B cell (primary cell): ENCODE results near the gene PIK3R2. TPM values are rescaled to one million over a fixed set of nuclear protein-coding genes. Genes with fewer than 3 reads are reported as not detected.

Source experiments
- ATAC-seq: fragments of 200-7000 bp; cut with Tn5 transposase; one replicate; pipeline ENCODE4 v1.10.0; 2021; ENCODE audit warnings: low read depth, mild to moderate bottlenecking, moderate number of reproducible peaks, moderate library complexity
- CTCF ChIA-PET: fragments of 350-600 bp; sonication (Branson Sonifier 250); formaldehyde crosslinking; loops from one replicate; lab custom pipeline; 2021; ENCODE audit warnings: antibody characterized with exemption, inconsistent platforms; lab: Charles Lee
- POLR2A ChIA-PET: fragments of 350-600 bp; sonication (Branson Sonifier 250); formaldehyde crosslinking; loops from one replicate; lab custom pipeline; 2021; ENCODE audit warnings: antibody characterized with exemption; lab: Charles Lee
- DNase-seq: peaks from one replicate; pipeline ENCODE4 v3.0.0; 2013
- H2AFZ ChIP-seq: 2 replicates; pipeline ENCODE4 v1.6.1; 2012; ENCODE audit warnings: mild to moderate bottlenecking, low read depth, low read length; ENCODE audit not compliant: insufficient read depth, poor library complexity, severe bottlenecking
- H3K27ac ChIP-seq, 2 donors: 1 replicate in 1 of 2; 2 replicates in 1 of 2; pipeline ENCODE4 v1.5.1; 2012 to 2013; ENCODE audit warnings: low read length in 2 of 2, mild to moderate bottlenecking in 2 of 2, moderate library complexity in 1 of 2
- H3K27me3 ChIP-seq, 4 experiments: fragments of 200-600 bp in 1 of 4; sonication (generic) in 1 of 4; replicated peaks in 1 of 4; 1 replicate in 2 of 4; 2 replicates in 2 of 4; pipeline versions ENCODE4 v1.6.1 to v1.7.0; 2013 to 2016; ENCODE audit warnings: low read length in 3 of 4, mild to moderate bottlenecking in 2 of 4, mixed read lengths in 1 of 4, moderate library complexity in 1 of 4; ENCODE audit not compliant: insufficient read depth in 4 of 4, control insufficient read depth in 3 of 4; ENCODE audit errors: control extremely low read depth in 1 of 4
- H3K36me3 ChIP-seq, 2 experiments: replicated peaks in 1 of 2; 1 replicate in 1 of 2; 2 replicates in 1 of 2; pipeline versions ENCODE4 v1.6.1 to v1.7.1; 2013; ENCODE audit warnings: low read length in 1 of 2; ENCODE audit not compliant: insufficient read depth in 2 of 2, control insufficient read depth in 1 of 2; ENCODE audit errors: control extremely low read depth in 1 of 2, extremely low read depth in 1 of 2
- H3K4me1 ChIP-seq, 2 donors: fragments of 200-600 bp in 1 of 2; sonication (generic) in 1 of 2; 1 replicate in 1 of 2; 2 replicates in 1 of 2; pipeline versions ENCODE4 v1.5.1 to v1.6.1; 2013 to 2017; ENCODE audit warnings: low read length in 2 of 2; ENCODE audit not compliant: control insufficient read depth in 2 of 2, insufficient read depth in 2 of 2
- H3K4me2 ChIP-seq: replicated peaks from 2 replicates; pipeline ENCODE3; 2012; ENCODE audit warnings: mild to moderate bottlenecking, low read depth, low read length; ENCODE audit not compliant: poor library complexity, severe bottlenecking
- H3K4me3 ChIP-seq, 5 experiments: fragments of 200-600 bp in 1 of 5; sonication (generic) in 1 of 5; 1 replicate in 3 of 5; 2 replicates in 2 of 5; pipeline versions ENCODE4 v1.5.1 to v1.7.0; 2011 to 2016; ENCODE audit warnings: low read length in 4 of 5, mild to moderate bottlenecking in 4 of 5, low read depth in 2 of 5, control low read depth in 1 of 5, moderate library complexity in 1 of 5; ENCODE audit not compliant: insufficient read depth in 1 of 5; ENCODE audit errors: control extremely low read depth in 1 of 5, extremely low read depth in 1 of 5
- H3K79me2 ChIP-seq: fragments of 200-600 bp; sonication (generic); one replicate; pipeline ENCODE4 v1.6.0; 2016; ENCODE audit warnings: low read length; ENCODE audit not compliant: control insufficient read depth, insufficient read depth
- H3K9ac ChIP-seq: fragments of 200-600 bp; sonication (generic); 2 replicates; pipeline ENCODE4 v1.6.1; 2017; ENCODE audit warnings: mild to moderate bottlenecking, low read length, moderate library complexity
- H3K9me3 ChIP-seq, 3 donors: one replicate each; pipeline versions ENCODE4 v1.6.1 to v1.7.1; 2013; ENCODE audit warnings: low read length in 2 of 3; ENCODE audit not compliant: control insufficient read depth in 2 of 3, insufficient read depth in 1 of 3; ENCODE audit errors: control extremely low read depth in 1 of 3
- H4K20me1 ChIP-seq: 2 replicates; pipeline ENCODE4 v1.6.0; 2012; ENCODE audit warnings: mild to moderate bottlenecking, low read length; ENCODE audit not compliant: insufficient read depth, control insufficient read depth, poor library complexity, severe bottlenecking
- H3K27ac Mint-ChIP-seq: one replicate; pipeline ENCODE4 v1.8.0; 2021; ENCODE audit warnings: mixed read lengths
- H3K27me3 Mint-ChIP-seq: one replicate; pipeline ENCODE4 v1.8.0; 2021; ENCODE audit warnings: mixed read lengths
- H3K4me1 Mint-ChIP-seq: one replicate; pipeline ENCODE4 v1.8.0; 2021; ENCODE audit warnings: mixed read lengths
- H3K4me3 Mint-ChIP-seq: one replicate; pipeline ENCODE4 v1.8.0; 2021; ENCODE audit warnings: mixed read lengths
- H3K9me3 Mint-ChIP-seq: one replicate; pipeline ENCODE4 v1.8.0; 2022; ENCODE audit warnings: mixed read lengths; ENCODE audit not compliant: insufficient read depth
- CTCF ChIP-seq: fragments of 200-600 bp; IDR thresholded peaks from one replicate; pipeline ENCODE4 v1.8.0; 2022; ENCODE audit warnings: antibody characterized with exemption, mild to moderate bottlenecking
- EZH2 ChIP-seq: IDR thresholded peaks from 2 replicates; pipeline ENCODE4 v1.6.1; 2012; ENCODE audit warnings: borderline replicate concordance, low read depth, mild to moderate bottlenecking, moderate library complexity, low read length; ENCODE audit not compliant: insufficient read depth, poor library complexity, severe bottlenecking
- WGBS: methylation state at CpG from one replicate; pipeline ENCODE4 v1.1.5; 2013; ENCODE audit warnings: missing lambda C conversion rate; ENCODE audit not compliant: insufficient coverage; 5-methylcytosine and 5-hydroxymethylcytosine counted together
- intact Hi-C: fragments of 100-400 bp; cut with micrococcal nuclease; formaldehyde crosslinking; loops from one replicate; pipeline ENCODE4 v1.10.0; 2022
- polyA plus RNA-seq: library from polyadenylated mRNA; depleted of rRNA; stranded (reverse); fragments of >200 nt; gene quantifications from 2 replicates; pipeline ENCODE4 v1.2.3, GENCODE V29; 2012
- total RNA-seq, 2 donors: library from RNA; stranded (reverse); fragments of 120-200 nt in 1 of 2; gene quantifications; 1 replicate in 1 of 2; 2 replicates in 1 of 2; pipeline versions ENCODE4 v1.2.3 to v1.2.4, GENCODE V29; 2013 to 2022

PIK3R2 gene
- total and polyA plus RNA-seq, 2 donors (not counting 1 experiment from before 2014, with no cell fraction given): 8.5 to 15.8 TPM

- no peak for ATAC-seq
- Histone ChIP-seq H3K27ac (no peak overlapping the region), H3K4me2 (no peak overlapping the region), H3K9ac (no peak overlapping the region), H4K20me1 (peaks cover 66% of the 10 kb centered on the region), H3K27me3 (no peaks in the 10 kb centered on the region), H3K79me2 (peaks cover 76% of the 10 kb centered on the region), H3K36me3 (peaks cover 2 to 51% of the 10 kb centered on the region in 2 experiments), H3K9me3 (no peaks in the 10 kb centered on the region), H2AFZ (no peak overlapping the region), H3K4me1 (peaks cover 22 to 27% of the 10 kb centered on the region in 2 donors), H3K4me3 (no peak overlapping the region)
- ChIA-PET CTCF (interaction anchor here (0.5 kb wide), 1 partner anchor 34 kb away, joined by 4 read pairs; no protein-coding TSS in a partner anchor), POLR2A (no interaction called here)
- no peaks in the 10 kb centered on the region for H3K27me3 Mint-ChIP-seq
- intact Hi-C loops: no loop called here
- TF ChIP-seq EZH2 (no peak), CTCF (no peak)
- H3K9me3 Mint-ChIP-seq: no peaks in the 10 kb centered on the region
- WGBS: 83% methylated on average over 1 of the region's 7 CpGs
- DNase-seq: no peak
- H3K4me3 Mint-ChIP-seq: no peak overlapping the region
- H3K27ac Mint-ChIP-seq: no peak overlapping the region
- peaks cover 26% of the 10 kb centered on the region for H3K4me1 Mint-ChIP-seq
These were observed 30.5 kb upstream of the PIK3R2 start for GRCh38 chr19:18122424-18122823.

GRCh38 chr19:18122860-18123795, 29.8 kb upstream of the PIK3R2 start:
- Histone ChIP-seq H3K79me2 (peaks cover 75% of the 10 kb centered on the region), H3K9me3 (no peaks in the 10 kb centered on the region), H2AFZ (no peak overlapping the region), H3K27ac (no peak overlapping the region), H3K4me3 (no peak overlapping the region), H3K36me3 (peaks cover 2 to 56% of the 10 kb centered on the region in 2 experiments), H3K4me2 (no peak overlapping the region), H3K27me3 (no peaks in the 10 kb centered on the region), H3K4me1 (peaks cover 19 to 23% of the 10 kb centered on the region in 2 donors), H4K20me1 (peaks cover 65% of the 10 kb centered on the region), H3K9ac (no peak overlapping the region)
- ChIA-PET POLR2A (no interaction called here), CTCF (interaction anchor here (0.5 to 1.4 kb wide), 2 partner anchors 10 to 35 kb away, joined by 3 to 4 read pairs; no protein-coding TSS in a partner anchor)
- no peaks in the 10 kb centered on the region for H3K27me3 Mint-ChIP-seq
- no peaks in the 10 kb centered on the region for H3K9me3 Mint-ChIP-seq
- WGBS: 95% methylated on average over 27 of the region's 27 CpGs
- H3K4me3 Mint-ChIP-seq: no peak overlapping the region
- no peak overlapping the region for H3K27ac Mint-ChIP-seq
- intact Hi-C loops: no loop called here
- no peak for TF ChIP-seq EZH2
- no peak for TF ChIP-seq CTCF
- ATAC-seq (no peak), DNase-seq (no peak)
- peaks cover 23% of the 10 kb centered on the region for H3K4me1 Mint-ChIP-seq
